NCI-H524 (cell line): ENCODE results near the gene POU5F2.

Experiments
- DNase-seq, 2 experiments: peaks; one replicate each; lab custom pipeline; 2025; lab: John Stamatoyannopoulos, UW

The POU5F2 gene

DNA sequence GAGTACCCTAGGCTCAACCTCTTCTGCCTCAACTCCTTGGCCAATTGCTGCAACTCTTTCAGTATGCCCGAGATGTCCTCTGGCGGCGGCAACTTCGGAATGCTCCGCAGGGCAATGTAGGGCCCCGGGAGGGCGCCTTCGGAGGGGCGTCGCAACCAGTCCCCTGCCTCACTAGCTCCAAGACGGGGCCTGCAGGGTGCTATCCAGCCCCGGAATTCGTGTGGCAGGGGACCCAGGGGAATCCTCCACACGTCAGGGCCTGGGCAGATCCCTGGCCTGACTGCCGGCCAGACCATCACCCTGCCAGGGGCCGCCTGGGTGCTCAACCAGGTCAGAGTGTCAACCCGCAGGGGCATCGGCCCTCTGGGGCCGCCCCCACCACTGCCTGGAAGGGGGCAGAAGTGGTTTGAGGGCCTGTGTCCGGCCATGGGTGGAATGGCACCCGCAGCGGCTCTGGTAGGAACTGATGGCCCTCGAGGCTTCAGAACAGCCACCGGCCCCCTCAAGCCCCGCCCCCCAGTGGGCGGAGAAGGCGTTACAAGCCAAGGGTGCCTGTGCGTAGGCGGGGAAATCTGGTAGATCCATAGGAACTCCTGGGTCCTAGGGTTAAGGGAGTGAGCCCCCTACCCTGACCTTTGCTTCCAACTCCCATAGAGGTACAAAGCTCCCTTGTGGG is at the start of gene POU5F2:
POU5F2 (minus strand) TSS at position 465 of the 676 bp plus-strand sequence; CDS start at position 428, 37 bp downstream.
- no peak for DNase-seq

DNA sequence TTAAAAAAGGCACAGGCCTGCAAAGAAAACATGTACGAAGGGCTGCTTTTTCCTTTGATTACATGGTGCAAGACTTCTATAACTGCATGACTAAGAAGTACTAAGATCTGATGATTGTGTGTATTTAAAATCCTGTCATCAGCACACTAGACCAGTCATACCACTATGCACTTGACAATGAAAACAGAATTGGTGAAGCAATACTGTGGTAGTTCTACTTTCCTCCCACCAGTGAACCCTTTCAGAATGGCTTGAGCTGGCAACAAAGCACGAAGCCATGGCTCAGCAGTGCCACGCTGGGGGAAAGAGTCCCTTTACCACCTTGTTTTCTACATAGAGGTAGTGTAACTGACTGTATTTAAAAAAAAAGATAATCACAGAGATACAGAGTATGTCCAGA is 49.0 kb upstream of the POU5F2 start:
- DNase-seq = no peak

- DNase-seq = no peak
Measured at GRCh38 chr5:93789173-93790067, 48.0 kb upstream of the POU5F2 start.

GRCh38 chr5:93787598-93787997 is 46.2 kb upstream of the POU5F2 start:
- DNase-seq = no peak

GRCh38 chr5:93785475-93785874 is 44.1 kb upstream of the POU5F2 start:
- no peak for DNase-seq

GRCh38 chr5:93782978-93783377 is 41.6 kb upstream of the POU5F2 start:
- no peak for DNase-seq

- no peak for DNase-seq
Measured at GRCh38 chr5:93777620-93778019, 36.2 kb upstream of the POU5F2 start.

DNA sequence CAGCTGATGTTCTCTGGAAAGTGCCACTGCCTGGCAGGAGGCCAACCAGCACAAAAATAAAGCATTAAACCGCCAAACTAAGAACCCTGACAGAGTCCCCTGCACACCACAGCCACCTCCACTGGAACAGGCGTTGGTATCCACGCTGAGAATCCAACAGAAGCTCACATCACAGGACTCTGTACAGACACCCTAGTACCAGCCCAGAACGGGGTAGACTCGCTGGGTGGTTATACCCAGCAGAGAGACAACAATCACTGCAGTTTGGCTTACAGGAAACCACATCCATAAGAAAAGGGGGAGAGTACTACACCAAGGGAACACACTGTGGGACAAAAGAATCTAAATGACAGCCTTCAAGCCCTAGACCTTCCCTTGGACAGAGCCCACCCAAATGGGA is 15.0 kb upstream of the POU5F2 start:
- DNase-seq = no peak

DNA sequence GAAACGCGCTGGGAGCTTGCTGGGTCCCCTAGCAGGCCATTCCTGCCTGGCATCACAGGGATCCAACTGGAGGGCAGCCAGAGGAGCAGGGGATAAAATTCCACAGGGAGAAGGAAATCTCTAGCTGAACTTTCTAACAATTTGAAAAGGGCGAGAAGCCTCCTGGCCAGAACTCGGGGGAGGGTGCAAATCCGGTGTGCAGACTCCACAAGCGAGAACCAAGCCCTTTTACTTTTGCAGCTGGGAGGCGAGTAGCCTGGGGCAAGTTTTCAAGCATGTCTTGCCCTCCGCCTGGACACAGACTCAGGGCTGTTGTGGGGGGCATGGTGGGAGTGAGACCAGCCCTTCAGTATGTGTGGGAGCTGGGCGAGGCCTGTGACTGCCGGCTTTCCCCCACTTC is 14.3 kb upstream of the POU5F2 start:
- DNase-seq = no peak

DNA sequence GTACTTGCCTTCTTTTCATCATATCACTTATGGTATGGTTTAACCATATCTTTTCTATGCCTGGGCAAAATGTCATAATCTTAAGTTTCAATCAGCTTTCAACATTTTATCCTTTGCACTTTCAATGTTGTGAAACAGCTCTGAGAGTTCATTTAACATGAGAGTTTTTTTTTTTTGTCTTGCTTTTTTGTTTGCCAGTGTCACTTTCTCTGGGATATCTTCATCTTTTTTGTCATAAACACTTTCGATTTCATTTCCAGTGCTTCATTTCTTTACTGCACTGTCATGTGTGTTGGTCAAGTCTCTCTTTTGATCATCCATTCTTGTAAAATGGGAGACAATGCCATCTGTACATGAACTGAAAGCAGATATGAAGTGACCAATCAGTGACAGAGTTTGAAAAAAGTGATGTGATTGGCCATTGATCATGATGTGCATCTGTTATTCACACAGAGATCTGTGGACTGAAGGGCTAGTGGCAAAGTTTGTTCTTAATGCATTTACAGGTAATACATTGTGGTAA is 7.5 kb upstream of the POU5F2 start:
- DNase-seq = no peak

DNA sequence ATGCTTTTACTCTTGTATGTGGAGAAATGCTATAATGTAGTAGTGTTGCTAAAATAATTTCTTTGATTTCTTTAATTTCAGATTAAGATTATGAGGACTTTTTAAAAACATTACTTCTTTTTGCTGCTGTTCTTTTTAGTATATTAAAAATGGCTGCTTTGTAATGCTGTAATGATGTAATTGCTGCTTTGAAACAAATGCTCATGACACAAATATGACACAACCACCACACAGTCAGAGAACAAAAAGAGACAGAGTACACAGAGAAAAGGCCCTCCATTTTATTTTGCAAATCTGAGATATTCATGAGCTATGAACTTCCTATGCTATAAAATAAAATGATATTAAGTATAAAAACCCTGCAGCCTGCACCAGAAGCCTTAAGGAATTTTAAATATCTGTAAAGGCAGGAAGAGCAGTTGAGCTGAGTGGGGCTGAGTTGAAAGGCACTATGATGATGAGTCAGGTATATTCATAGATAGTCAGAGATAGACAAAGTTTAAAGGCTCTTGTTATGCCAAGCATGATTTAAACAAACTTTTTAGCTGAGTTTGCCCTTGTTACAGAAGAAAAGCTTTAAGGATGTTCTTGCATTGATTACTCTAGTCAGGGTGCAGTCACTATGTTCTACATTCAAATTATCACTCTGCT is 5.1 kb upstream of the POU5F2 start:
- no peak for DNase-seq

DNA sequence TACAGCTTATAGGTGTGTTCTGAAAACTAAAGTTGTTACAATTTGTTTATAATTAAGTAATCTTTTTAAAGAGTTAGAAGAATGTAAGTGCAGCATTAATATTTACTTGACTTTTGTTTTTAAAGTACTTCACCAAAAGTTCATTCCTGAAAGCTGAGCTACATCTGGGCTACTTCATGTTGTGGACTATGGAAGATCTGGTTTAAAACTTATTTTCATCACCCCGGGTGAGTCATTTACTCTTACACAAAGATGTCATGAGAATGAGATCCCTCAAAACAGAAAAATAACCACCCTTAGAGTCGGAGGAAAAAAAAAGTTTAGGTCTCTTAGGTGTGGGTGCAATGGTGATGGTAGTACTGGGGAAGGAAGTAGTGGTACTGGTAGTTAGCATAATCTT is 5.1 kb downstream of the POU5F2 start:
- no peak for DNase-seq

GRCh38 chr5:93735378-93735777 is 6.0 kb downstream of the POU5F2 start:
- DNase-seq = no peak

- DNase-seq = no peak
Measured at GRCh38 chr5:93731987-93732386, 9.4 kb downstream of the POU5F2 start.

GRCh38 chr5:93726595-93726994 is 14.8 kb downstream of the POU5F2 start:
- no peak for DNase-seq

DNA sequence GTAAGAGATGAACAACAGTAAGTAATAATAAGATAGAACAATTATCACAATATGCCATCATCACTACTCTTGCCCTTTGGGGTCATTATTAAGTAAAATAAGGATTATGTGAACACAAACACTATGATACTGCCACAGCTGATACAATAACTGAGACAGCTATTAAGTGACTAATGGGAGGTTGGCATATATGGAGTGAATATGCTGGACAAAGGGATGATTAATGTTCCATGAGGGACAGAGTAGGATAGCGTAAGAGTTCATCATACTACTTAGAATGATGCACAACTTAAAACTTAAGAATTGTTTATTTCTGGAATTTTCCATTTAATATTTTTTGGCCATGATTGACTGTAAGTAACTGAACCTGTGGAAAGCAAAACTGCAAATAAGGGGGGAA is 16.6 kb downstream of the POU5F2 start:
- DNase-seq = no peak

GRCh38 chr5:93723681-93724080 is 17.7 kb downstream of the POU5F2 start:
- DNase-seq = no peak

- DNase-seq = no peak
Measured at GRCh38 chr5:93723005-93723404, 18.4 kb downstream of the POU5F2 start.

DNA sequence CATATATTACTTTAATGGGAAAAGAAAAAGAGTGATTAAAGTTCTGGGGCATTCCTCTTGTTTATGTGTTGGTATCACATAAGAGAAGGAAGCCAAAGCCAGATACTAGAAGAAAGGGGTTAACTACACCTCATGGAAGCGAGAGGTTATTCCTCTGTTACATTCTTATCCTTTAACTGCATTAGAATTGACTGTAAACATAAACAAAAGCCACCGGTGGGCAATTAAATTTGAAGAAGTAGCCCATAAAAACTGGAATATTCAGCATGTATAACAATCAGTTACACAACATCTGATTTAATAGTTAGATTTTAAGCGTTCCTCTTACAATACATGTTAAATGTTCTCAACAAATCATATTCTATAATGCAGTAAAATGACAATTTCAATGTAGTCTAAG is 18.8 kb downstream of the POU5F2 start:
- DNase-seq = no peak

DNA sequence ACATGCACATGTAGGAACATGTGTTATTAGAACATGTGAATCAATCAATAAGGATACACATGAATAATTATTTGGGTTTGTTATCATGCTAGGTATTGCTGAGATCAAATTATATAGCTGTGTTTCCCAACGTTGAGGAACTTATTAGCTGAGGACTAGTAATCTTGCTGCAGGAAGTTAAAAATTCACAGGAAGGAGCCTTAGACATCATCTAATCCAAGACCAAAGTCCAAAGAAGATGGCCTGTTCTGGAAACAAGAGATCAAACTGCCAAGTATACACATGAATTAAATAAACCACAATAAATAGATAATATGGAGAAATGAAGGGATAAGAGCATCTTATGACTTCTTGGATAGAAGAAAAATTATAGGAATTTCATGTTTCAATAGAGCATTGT is 19.9 kb downstream of the POU5F2 start:
- DNase-seq = no peak

DNA sequence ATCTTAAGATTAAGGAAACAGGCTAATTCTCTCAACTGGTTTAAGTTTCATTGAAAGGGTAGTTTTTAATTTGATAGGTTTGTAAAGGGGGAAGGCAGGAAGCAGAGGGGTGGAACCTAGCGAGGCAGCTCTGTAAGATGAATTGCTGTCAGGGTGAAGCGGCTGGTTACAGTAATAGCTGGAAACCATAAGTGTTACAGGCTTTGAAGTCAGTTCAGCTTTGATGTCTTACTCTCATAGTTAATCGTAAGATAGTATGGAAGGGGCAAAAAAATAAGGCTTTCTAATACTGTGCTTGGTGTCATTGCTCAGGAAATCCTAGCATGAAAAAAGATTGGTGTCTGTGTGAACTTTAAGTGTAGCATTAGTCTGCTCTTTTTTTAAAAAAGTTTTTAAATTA is 20.3 kb downstream of the POU5F2 start:
- no peak for DNase-seq

DNA sequence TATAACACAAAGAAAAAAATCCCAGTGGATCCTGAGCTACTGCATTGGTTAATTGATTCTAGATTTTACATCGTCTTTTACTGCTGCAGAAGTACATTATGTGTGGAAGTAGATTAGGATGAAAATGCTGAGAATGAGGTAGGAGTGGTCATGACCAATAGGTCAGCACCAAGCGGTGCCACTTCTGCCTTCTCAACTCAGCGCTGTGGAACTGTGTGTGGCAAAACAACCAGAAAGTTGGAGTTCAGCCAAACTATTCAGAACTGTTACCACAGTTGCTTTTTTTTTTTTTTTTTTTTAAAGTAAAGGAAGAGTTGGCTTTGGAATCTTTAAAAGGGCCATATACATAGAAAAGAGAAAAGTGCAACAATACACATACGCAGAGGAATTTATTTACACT is 24.2 kb downstream of the POU5F2 start:
- no peak for DNase-seq

DNA sequence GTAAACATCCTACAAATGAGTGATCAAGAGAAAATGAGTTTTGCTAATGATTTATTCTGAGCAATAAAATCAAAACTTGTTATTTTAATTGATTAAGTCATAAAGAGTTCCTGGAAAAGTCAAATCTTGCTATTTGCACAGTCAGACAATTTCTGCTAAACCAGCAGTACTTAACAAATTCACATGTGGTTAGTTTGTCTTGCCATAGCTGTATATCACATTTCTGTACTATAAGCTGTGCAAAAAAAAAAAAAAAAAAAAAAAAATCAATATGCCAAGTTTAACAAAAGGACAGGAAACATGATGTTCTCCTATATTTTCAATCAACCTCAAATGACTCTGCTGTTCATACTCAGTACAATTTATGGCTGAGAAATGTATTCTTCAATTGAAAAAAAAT is 24.9 kb downstream of the POU5F2 start:
- no peak for DNase-seq
